Adrenal gland (tissue), 12 donors: ENCODE measurements around the gene TRDN. TPM values are rescaled to one million over a fixed set of nuclear protein-coding genes. Genes with fewer than 3 reads are reported as not detected.

Experiments used
- DNase-seq, 7 donors: peaks; one replicate each; pipeline ENCODE4 v3.0.0-alpha.2; 2019 to 2020
- H3K27ac ChIP-seq, 5 donors: fragments of 200-600 bp; sonication (generic) in 4 of 5; 1 replicate in 3 of 5; 2 replicates in 2 of 5; pipeline versions ENCODE4 v1.5.1 to v1.8.0; 2016 to 2020; ENCODE audit warnings: mild to moderate bottlenecking in 1 of 5
- H3K27me3 ChIP-seq: fragments of 200-600 bp; 2 replicates; pipeline ENCODE4 v1.8.0; 2021
- H3K36me3 ChIP-seq, 2 donors: fragments of 200-600 bp; replicated peaks in 1 of 2; 1 replicate in 1 of 2; 2 replicates in 1 of 2; pipeline versions ENCODE4 v1.5.1 to v1.8.0; 2018 to 2022
- H3K4me1 ChIP-seq, 2 donors: fragments of 200-600 bp; replicated peaks in 1 of 2; 1 replicate in 1 of 2; 2 replicates in 1 of 2; pipeline versions ENCODE4 v1.5.1 to v1.8.0; 2018 to 2021
- H3K4me3 ChIP-seq, 4 donors: fragments of 200-600 bp; sonication (generic) in 3 of 4; one replicate each; pipeline ENCODE4 v1.5.1; 2016 to 2018
- H3K9me3 ChIP-seq, 3 donors: fragments of 200-600 bp; sonication (generic) in 1 of 3; replicated peaks in 1 of 3; 1 replicate in 2 of 3; 2 replicates in 1 of 3; pipeline versions ENCODE4 v1.5.1 to v1.8.0; 2016 to 2021
- POLR2A ChIP-seq, 2 donors: fragments of 450-650 bp; IDR thresholded peaks; one replicate each; pipeline ENCODE4 v1.6.1; 2017; ENCODE audit warnings: antibody characterized with exemption in 2 of 2, mild to moderate bottlenecking in 2 of 2, moderate library complexity in 1 of 2
- WGBS, 4 donors: extraction: QIAGEN DNeasy Blood & Tissue Kit in 2 of 4; methylation state at CpG; one replicate each; pipeline versions ENCODE4 v1.1.5 to v1.1.7; 2013 to 2017; 5-methylcytosine and 5-hydroxymethylcytosine counted together
- intact Hi-C, 2 donors: fragments of 100-400 bp; cut with DNase I; formaldehyde crosslinking; loops; one replicate each; pipeline versions ENCODE4 v1.14.1 to v1.15.0; 2022 to 2023
- polyA plus RNA-seq, 3 donors: library from polyadenylated mRNA; stranded (reverse); fragments of 200-250 nt in 2 of 3; fragments of 350-450 nt in 1 of 3; fragmentation: Illumina TruSeq in 1 of 3; extraction: RNeasy Lipid Tissue Mini Kit (QIAGEN cat#74804) in 1 of 3; gene quantifications; one replicate each; pipeline ENCODE4 v1.2.3, GENCODE V29; 2013 to 2014
- total RNA-seq, 9 donors: library from RNA; depleted of rRNA in 4 of 9; stranded (reverse); fragments of >200 nt in 4 of 9; fragments of 120-200 nt in 1 of 9; fragmentation: NEBNext Ultra II Directional in 1 of 9; extraction: Animal tissue kit (Norgen Biotek cat#: 25700) in 1 of 9; gene quantifications; one replicate each; pipeline versions ENCODE4 v1.1.0 to v1.2.4, GENCODE V29; 2013 to 2023
- TF ChIP-seq, protein P1 (sequence below), 6 experiments: fragments of 450-650 bp in 4 of 6; fragments of 200-600 bp in 2 of 6; sonication (generic) in 1 of 6; IDR thresholded peaks; 1 replicate in 5 of 6; 2 replicates in 1 of 6; pipeline versions ENCODE4 v1.5.1 to v1.8.0; 2016 to 2021; ENCODE audit warnings: antibody characterized with exemption in 6 of 6, mild to moderate bottlenecking in 2 of 6, moderate library complexity in 1 of 6
- donor health status: healthy with polysubstance abuse.
- donor health status: Bipolar disorder and iron deficiency.
- donor health status: DM: yes; HTN: yes; CAD: no.
- donor health status: DM: no; HTN: no; CAD: no.
- donor health status: DM: no; HTN: no; CAD: no.
- donor health status: DM: yes; HTN: yes; CAD: no.

Gene TRDN
- total and polyA plus RNA-seq, 12 donors = 0.06 to 3.5 (median 0.54) TPM; not detected in 2

DNA sequence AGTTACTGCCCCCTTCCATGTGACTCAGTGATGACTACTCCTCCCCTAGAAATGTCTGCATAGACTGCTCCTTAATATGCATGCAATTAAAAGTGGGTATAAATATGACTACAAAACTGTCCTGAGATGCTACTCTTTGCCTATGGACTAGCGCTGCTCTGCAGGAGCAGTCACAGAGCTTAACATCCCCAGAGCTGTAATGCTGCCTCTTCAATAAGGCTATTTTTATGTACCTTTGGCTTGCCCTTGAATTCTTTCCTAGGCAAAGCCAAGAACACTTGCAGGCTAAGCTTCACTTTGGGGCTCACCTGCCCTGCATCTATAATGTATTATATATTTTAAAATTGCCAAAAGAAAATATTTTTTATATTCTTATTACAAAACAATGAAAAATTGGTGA lies 341.6 kb downstream of the TRDN start:
- no peak overlapping the region for H3K27ac ChIP-seq
- H3K4me1 ChIP-seq = no peaks in the 10 kb centered on the region
- 89 to 95% (median 90%) methylated on average over 1 of the region's 1 CpG for WGBS, 4 donors
- intact Hi-C loops = no loop called here
- H3K36me3 ChIP-seq = no peaks in the 10 kb centered on the region
- no peak for DNase-seq
- no peak for TF ChIP-seq POLR2A (IDR thresholded peaks at IDR 0.05)
- TF ChIP-seq, protein P1, sequence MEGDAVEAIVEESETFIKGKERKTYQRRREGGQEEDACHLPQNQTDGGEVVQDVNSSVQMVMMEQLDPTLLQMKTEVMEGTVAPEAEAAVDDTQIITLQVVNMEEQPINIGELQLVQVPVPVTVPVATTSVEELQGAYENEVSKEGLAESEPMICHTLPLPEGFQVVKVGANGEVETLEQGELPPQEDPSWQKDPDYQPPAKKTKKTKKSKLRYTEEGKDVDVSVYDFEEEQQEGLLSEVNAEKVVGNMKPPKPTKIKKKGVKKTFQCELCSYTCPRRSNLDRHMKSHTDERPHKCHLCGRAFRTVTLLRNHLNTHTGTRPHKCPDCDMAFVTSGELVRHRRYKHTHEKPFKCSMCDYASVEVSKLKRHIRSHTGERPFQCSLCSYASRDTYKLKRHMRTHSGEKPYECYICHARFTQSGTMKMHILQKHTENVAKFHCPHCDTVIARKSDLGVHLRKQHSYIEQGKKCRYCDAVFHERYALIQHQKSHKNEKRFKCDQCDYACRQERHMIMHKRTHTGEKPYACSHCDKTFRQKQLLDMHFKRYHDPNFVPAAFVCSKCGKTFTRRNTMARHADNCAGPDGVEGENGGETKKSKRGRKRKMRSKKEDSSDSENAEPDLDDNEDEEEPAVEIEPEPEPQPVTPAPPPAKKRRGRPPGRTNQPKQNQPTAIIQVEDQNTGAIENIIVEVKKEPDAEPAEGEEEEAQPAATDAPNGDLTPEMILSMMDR (IDR thresholded peaks at IDR 0.05) = no peak
- H3K4me3 ChIP-seq = no peak overlapping the region
- H3K9me3 ChIP-seq = no peaks in the 10 kb centered on the region
- no peaks in the 10 kb centered on the region for H3K27me3 ChIP-seq

DNA sequence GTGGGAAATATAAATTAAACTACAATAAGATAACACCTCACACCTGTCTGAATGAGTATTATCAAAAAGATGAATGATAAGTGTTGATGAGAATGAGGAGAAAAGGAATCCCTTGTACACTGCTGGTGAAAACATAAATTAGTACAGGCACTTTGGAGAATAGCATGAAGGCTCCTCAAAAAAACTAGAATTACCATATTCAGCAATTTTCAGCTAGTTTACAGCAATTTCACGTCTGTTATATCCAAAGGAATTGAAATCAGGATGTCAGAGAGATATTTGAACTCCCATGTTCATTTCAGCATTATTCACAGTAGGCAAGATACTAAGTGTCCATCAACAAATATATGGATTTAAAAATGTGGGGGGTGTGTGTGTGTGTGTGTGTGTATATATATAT lies 348.1 kb downstream of the TRDN start:
- H3K27ac ChIP-seq = no peak overlapping the region
- H3K9me3 ChIP-seq = no peaks in the 10 kb centered on the region
- DNase-seq = no peak
- TF ChIP-seq, protein P1 (IDR thresholded peaks at IDR 0.05) = no peak
- no peak for TF ChIP-seq POLR2A (IDR thresholded peaks at IDR 0.05)
- H3K36me3 ChIP-seq = no peaks in the 10 kb centered on the region
- no peaks in the 10 kb centered on the region for H3K4me1 ChIP-seq
- WGBS, 4 donors = 20 to 70% (median 58%) methylated on average over 1 of the region's 1 CpG
- H3K27me3 ChIP-seq = no peaks in the 10 kb centered on the region
- H3K4me3 ChIP-seq = no peak overlapping the region
- intact Hi-C loops = no loop called here

GRCh38 chr6:123276546-123276980 lies 360.2 kb downstream of the TRDN start:
- Histone ChIP-seq H3K4me3 (no peak overlapping the region), H3K9me3 (no peaks in the 10 kb centered on the region), H3K36me3 (no peaks in the 10 kb centered on the region), H3K27me3 (no peaks in the 10 kb centered on the region), H3K27ac (no peak overlapping the region), H3K4me1 (no peaks in the 10 kb centered on the region)
- TF ChIP-seq, protein P1 (IDR thresholded peaks at IDR 0.05) = no peak
- no peak for TF ChIP-seq POLR2A (IDR thresholded peaks at IDR 0.05)
- DNase-seq = no peak
- intact Hi-C loops = no loop called here
- 26 to 35% (median 32%) methylated on average over 3 of the region's 3 CpGs for WGBS, 4 donors

DNA sequence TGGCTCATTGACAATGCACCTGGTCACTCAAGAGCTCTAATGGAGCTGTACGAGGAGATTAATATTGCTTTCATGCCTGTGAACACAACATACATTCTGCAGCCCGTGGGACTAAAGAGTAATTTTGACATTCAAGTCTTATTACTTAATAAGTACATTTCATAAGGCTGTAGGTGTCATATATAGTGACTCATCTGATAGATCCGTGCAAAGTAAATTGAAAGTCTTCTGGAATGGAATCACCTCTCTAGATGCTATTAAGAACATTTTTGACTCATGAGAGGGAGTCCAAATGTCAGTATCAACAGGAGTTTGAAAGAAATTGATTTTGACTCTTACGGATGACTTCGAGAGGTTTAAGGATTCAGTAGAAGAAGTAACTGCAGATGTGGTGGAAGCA lies 372.8 kb downstream of the TRDN start:
- H3K36me3 ChIP-seq = no peaks in the 10 kb centered on the region
- no peaks in the 10 kb centered on the region for H3K27me3 ChIP-seq
- no peak for DNase-seq
- 64 to 83% (median 76%) methylated on average over 5 of the region's 5 CpGs for WGBS, 4 donors
- TF ChIP-seq, protein P1 (IDR thresholded peaks at IDR 0.05) = no peak
- no peak for TF ChIP-seq POLR2A (IDR thresholded peaks at IDR 0.05)
- no peak overlapping the region for H3K4me3 ChIP-seq
- H3K27ac ChIP-seq = no peak overlapping the region
- intact Hi-C loops = no loop called here
- H3K9me3 ChIP-seq = no peaks in the 10 kb centered on the region
- no peaks in the 10 kb centered on the region for H3K4me1 ChIP-seq
